Kidney epithelial cell (primary cell): Measurements from ENCODE around the gene NOS1. TPM values are rescaled to one million over a fixed set of nuclear protein-coding genes. Genes with fewer than 3 reads are reported as not detected.

Experiments used
- DNase-seq: peaks from one replicate; pipeline ENCODE4 v3.0.0-alpha.2; 2010; ENCODE audit warnings: low read depth
- H3K27me3 ChIP-seq: 2 replicates; pipeline ENCODE4 v1.6.0; 2011; ENCODE audit warnings: low read length; ENCODE audit not compliant: control insufficient read depth, insufficient read depth
- H3K36me3 ChIP-seq: 2 replicates; pipeline ENCODE4 v1.5.1; 2011; ENCODE audit warnings: low read length; ENCODE audit not compliant: control insufficient read depth, insufficient read depth
- H3K4me3 ChIP-seq: 2 replicates; pipeline ENCODE4 v1.5.1; 2011; ENCODE audit warnings: low read depth, mild to moderate bottlenecking, control low read depth, low read length
- total RNA-seq: library from RNA; depleted of rRNA; stranded (reverse); fragments of >200 nt; gene quantifications from 2 replicates; pipeline ENCODE4 v1.2.3, GENCODE V29; 2015
- TF ChIP-seq, protein P1 (sequence below): IDR thresholded peaks from 2 replicates; pipeline ENCODE4 v1.5.1; 2011; ENCODE audit warnings: mild to moderate bottlenecking, moderate library complexity, low read length, control low read depth, inconsistent platforms; ENCODE audit not compliant: insufficient read depth, poor library complexity, severe bottlenecking

NOS1 gene
- total RNA-seq, 1 donor from 2014 or later, result 0.04 TPM

DNA sequence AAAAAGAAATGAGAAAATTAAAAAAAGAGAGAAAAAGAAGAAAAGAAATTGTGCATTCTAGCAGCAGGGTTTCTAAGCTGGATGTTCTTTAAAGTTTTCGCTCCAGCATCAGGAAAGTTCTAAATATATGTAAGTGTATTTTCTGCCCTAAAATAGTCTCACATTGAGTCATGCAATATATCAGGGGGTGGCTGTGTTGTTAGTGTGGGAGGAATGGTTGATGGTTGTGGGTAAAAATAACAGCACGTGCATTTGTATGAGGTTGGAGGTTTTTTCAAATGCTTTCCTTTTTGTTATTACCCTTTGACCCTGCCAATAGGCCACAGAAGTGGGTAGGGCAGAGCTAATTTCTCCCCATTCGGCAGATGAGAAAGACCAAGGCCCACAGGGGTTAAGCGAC is 106.0 kb downstream of the NOS1 start:
- Histone ChIP-seq H3K4me3 (no peak overlapping the region), H3K36me3 (no peaks in the 10 kb centered on the region), H3K27me3 (no peaks in the 10 kb centered on the region)
- TF ChIP-seq, protein P1, sequence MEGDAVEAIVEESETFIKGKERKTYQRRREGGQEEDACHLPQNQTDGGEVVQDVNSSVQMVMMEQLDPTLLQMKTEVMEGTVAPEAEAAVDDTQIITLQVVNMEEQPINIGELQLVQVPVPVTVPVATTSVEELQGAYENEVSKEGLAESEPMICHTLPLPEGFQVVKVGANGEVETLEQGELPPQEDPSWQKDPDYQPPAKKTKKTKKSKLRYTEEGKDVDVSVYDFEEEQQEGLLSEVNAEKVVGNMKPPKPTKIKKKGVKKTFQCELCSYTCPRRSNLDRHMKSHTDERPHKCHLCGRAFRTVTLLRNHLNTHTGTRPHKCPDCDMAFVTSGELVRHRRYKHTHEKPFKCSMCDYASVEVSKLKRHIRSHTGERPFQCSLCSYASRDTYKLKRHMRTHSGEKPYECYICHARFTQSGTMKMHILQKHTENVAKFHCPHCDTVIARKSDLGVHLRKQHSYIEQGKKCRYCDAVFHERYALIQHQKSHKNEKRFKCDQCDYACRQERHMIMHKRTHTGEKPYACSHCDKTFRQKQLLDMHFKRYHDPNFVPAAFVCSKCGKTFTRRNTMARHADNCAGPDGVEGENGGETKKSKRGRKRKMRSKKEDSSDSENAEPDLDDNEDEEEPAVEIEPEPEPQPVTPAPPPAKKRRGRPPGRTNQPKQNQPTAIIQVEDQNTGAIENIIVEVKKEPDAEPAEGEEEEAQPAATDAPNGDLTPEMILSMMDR, result no peak
- DNase-seq, result no peak

DNA sequence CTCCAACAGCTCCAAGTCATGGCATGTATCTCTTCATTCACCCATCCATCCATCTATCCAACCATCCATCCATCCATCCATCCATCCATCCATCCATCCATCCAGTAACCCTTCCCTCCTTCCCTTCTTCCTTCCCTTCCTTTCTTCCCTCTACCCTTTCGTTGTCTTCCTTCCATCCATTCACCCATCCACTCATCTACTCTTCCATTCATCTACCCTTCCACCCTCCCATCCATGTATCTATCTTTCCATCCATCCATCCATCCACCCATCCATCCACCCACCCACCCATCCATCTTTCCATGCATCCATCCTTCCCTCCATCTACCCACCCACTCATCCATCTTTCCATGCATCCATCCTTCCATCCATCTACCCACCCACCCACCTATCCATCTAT is 117.9 kb downstream of the NOS1 start:
- TF ChIP-seq, protein P1, result no peak
- no peaks in the 10 kb centered on the region for H3K36me3 ChIP-seq
- no peaks in the 10 kb centered on the region for H3K27me3 ChIP-seq
- DNase-seq, result no peak
- H3K4me3 ChIP-seq, result no peak overlapping the region

DNA sequence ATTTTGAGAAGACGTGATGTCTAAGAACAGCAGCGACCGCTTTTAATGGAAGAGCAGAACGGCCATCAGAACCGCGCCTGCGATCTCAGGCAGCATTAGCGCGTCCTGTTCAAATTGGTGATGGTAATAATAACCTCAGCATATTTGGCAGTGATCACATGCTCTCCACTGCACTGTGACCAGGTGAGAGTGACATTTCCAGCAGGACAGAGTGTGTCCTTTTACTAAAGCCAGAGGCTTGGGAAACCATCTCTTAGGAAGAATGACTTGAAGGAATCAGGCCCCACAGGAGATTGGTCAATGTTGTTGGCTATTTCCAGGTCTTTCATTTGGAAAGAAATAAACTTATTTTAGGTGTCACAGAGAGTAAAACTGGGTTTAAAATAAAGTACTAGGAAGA is 119.7 kb downstream of the NOS1 start:
- Histone ChIP-seq H3K4me3 (no peak overlapping the region), H3K36me3 (no peaks in the 10 kb centered on the region), H3K27me3 (no peaks in the 10 kb centered on the region)
- DNase-seq, result no peak
- TF ChIP-seq, protein P1, result no peak

DNA sequence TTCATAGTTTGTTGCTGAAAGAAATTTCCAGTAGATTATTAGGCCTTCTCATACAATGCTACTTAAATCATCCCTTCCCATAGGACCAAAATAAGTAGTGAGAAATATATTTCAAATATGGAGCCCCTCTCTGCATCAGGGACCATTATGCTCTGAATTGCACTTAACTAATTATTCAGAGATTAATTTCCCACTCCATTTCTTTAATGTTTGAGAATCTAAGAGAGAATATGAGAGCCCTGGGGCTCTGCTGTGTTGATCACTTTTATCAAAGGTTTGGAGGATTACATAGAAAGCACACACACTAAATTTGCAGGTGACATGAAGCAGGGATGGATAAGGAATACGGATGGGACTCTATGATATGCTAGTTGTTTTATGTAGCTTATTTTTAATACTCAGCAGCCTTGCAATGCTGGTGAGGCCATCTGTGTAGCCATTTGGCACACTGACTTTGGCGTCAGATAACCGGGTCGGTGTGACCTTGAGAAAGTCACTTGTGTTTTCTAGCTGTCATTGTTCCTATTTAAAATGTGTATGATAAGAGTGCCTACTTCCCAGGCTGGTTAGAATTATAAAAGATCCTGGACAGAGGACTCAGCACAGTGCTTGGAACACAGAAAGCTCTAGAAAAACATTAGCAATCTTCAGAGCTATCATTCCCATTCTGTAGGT is 121.2 kb downstream of the NOS1 start:
- Histone ChIP-seq H3K4me3 (no peak overlapping the region), H3K27me3 (no peaks in the 10 kb centered on the region), H3K36me3 (no peaks in the 10 kb centered on the region)
- TF ChIP-seq, protein P1, result no peak
- no peak for DNase-seq

DNA sequence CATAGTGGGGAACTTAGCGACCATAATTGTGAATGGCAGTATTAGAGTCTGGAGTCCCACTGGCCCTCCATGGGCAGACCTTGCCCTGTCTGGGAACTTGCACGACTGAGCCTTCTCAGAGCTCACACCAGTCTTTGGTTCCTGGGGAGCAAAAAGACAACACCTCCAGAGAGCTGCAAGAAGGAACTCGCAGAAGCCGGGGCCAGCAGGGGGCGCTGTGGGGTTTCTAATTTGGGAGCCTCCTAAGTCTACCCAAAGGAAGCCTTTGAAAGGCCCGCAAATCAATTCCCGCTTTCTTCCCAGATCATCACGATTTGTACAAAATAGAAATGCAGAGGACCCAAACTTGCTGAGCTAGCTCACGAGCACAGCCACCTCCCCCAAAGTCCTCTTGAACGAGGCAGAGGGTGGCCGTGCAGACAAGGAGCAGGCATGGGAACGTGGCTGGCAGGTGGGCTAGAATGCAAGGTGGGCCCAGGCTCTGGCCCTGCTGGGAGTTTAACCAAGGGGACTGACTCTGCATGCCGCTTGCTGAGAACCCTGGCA is 124.9 kb downstream of the NOS1 start:
- Histone ChIP-seq H3K36me3 (no peaks in the 10 kb centered on the region), H3K27me3 (no peaks in the 10 kb centered on the region), H3K4me3 (no peak overlapping the region)
- TF ChIP-seq, protein P1, result peak; percentile 87
- DNase-seq, result peak; percentile 23

DNA sequence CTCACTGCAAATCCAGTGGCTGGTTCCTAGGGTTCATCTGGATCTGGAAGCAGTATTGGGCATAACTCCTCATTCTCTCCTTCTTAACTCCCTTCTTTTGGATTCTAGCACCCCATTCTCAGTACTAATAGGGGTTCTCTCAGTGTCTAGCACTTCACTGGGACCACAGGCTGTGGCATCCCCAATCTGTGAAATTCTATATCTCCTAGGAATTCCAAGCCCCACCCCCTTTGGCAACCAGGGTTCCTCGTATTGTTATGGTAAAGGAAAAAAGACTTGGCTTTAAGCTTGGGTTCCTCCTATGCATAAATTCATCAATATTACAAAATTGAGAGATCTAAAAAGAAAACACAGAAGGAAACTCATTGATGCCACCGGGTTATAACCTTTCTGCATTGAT is 126.2 kb downstream of the NOS1 start:
- no peak for DNase-seq
- TF ChIP-seq, protein P1, result no peak
- H3K36me3 ChIP-seq, result no peaks in the 10 kb centered on the region
- H3K4me3 ChIP-seq, result no peak overlapping the region
- no peaks in the 10 kb centered on the region for H3K27me3 ChIP-seq
